DND-41 (cell line): ENCODE results near the gene ELN.

Source experiments
- EZH2 ChIP-seq: IDR thresholded peaks from 3 replicates; pipeline ENCODE4 v1.6.1; 2012; ENCODE audit warnings: borderline replicate concordance, low read depth, mild to moderate bottlenecking, moderate library complexity, low read length, inconsistent platforms; ENCODE audit not compliant: severe bottlenecking
- TF ChIP-seq, protein P1 (sequence below): IDR thresholded peaks from 2 replicates; pipeline ENCODE4 v1.5.1; 2012; ENCODE audit warnings: borderline replicate concordance, low read length, moderate library complexity, mild to moderate bottlenecking; ENCODE audit not compliant: poor library complexity, severe bottlenecking; ENCODE audit errors: extremely low read depth

DNA sequence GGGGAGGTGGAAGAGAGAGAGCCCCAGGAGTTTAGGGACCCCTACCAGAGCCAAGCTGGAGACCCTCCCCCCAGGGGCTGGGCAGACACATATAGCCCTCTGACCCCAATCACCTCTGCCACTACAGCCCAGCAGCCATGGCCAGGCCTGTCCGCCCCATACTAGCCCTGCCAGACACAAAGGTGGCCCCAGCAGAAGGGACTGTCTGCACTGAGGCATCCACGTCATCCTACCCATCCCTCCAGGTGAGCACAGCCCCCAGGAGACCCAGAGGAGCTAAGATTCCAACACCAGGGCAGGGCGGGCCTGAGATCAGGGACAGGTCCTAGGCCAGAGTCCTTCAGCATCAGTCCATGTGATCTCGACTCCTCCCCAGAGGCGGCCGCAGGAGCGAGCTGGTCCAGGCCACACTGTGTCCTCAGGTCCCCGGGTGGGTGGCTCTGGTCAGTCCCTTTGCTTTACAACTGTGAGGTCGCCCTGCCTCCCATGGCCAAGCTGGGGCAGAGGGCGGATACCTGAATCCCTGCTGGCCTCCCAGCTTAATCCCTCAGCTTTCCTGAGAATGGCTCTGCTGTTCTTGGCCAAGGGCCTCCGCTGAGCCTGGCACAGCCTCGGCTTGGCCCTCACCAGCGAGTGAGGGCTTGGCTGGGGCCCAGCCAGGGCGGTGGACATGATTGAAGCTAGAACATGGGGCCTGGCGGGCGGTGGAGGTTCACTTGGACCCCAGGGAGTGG, 14.3 kb upstream of the ELN start:
- TF ChIP-seq, protein P1, sequence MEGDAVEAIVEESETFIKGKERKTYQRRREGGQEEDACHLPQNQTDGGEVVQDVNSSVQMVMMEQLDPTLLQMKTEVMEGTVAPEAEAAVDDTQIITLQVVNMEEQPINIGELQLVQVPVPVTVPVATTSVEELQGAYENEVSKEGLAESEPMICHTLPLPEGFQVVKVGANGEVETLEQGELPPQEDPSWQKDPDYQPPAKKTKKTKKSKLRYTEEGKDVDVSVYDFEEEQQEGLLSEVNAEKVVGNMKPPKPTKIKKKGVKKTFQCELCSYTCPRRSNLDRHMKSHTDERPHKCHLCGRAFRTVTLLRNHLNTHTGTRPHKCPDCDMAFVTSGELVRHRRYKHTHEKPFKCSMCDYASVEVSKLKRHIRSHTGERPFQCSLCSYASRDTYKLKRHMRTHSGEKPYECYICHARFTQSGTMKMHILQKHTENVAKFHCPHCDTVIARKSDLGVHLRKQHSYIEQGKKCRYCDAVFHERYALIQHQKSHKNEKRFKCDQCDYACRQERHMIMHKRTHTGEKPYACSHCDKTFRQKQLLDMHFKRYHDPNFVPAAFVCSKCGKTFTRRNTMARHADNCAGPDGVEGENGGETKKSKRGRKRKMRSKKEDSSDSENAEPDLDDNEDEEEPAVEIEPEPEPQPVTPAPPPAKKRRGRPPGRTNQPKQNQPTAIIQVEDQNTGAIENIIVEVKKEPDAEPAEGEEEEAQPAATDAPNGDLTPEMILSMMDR, result no peak
- no peak for TF ChIP-seq EZH2
